ENCODE measurements around the gene AOX1. TPM values are rescaled to one million over a fixed set of nuclear protein-coding genes. Genes with fewer than 3 reads are reported as not detected.
A peak's percentile ranks its signal among the peaks of the same experiment; 100 is the strongest.
"Not testable (repeated sequence)": the region's sequence is repeated elsewhere in the genome, so short reads cannot be mapped to it uniquely, and the experiment has no call there.

The AOX1 gene
- total and polyA plus RNA-seq, 3 experiments from 2014 or later = 0.54 TPM; not detected in 2

DNA sequence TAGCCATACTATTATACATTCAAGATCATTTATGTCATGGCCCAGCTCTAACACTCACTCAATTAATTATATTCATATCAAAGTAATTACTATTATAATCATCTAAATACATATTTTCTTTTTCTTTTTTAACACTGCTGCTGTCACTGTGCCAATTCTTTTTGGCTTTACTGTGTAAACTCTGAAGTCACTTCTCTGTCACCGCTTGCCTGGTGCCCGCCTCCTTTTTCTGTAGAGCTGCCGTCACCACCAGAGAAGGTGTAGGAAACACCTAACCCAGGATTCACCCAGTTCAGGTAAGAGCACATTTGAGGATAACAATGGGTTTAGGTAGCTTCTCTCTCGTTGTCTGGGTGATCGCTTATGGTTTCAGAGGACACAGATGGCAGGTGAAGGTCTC lies 93.3 kb downstream of the AOX1 start:
- Histone ChIP-seq H3K27ac (ENCODE audit: low read depth, low read length) (no peak overlapping the region), H3K4me3 (ENCODE audit: low read length) (no peak overlapping the region), H3K4me1 (ENCODE audit: insufficient read depth, low read length) (no peaks in the 10 kb centered on the region), H3K9me3 (ENCODE audit: low read length) (no peaks in the 10 kb centered on the region), H3K36me3 (ENCODE audit: insufficient read depth, low read length) (no peaks in the 10 kb centered on the region), H3K27me3 (ENCODE audit: insufficient read depth, low read length, poor library complexity, severe bottlenecking) (no peaks in the 10 kb centered on the region)
- no peaks in the 10 kb centered on the region for H3K9me3 Mint-ChIP-seq
- DNase-seq = no peak
- H3K4me3 Mint-ChIP-seq = no peak overlapping the region
- H3K27me3 Mint-ChIP-seq = peaks cover 3 to 11% of the 10 kb centered on the region in 2 donors
- ChIA-PET POLR2A (no interaction called here), CTCF (no interaction called here)
- H3K27ac Mint-ChIP-seq = no peak overlapping the region
- H3K4me1 Mint-ChIP-seq = no peaks in the 10 kb centered on the region
- no peaks in the 10 kb centered on the region for H3K36me3 Mint-ChIP-seq

DNA sequence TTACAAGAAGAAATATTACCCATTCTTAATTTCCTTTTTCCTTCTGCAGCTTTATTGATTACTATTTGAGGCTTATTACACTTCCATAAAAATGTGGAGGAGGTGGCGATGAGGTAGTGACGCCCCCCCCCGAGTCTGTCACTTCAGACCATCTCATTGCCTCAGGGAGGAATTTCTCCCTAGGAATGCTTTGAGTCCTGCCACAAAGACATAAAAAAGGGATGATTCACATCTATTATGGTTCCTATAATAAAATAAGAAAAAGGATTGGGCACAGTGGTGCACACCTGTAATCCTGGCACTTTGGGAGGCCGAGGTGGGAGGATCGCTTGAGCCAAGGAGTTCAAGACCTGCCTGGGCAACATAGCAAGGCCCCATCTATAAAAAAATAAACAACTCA lies 93.7 kb downstream of the AOX1 start:
- POLR2A ChIA-PET = no interaction called here
- Histone ChIP-seq H3K36me3 (ENCODE audit: insufficient read depth, low read length) (no peaks in the 10 kb centered on the region), H3K27ac (ENCODE audit: low read depth, low read length) (no peak overlapping the region), H3K4me1 (ENCODE audit: insufficient read depth, low read length) (no peaks in the 10 kb centered on the region), H3K4me3 (ENCODE audit: low read length) (no peak overlapping the region), H3K9me3 (ENCODE audit: low read length) (no peaks in the 10 kb centered on the region), H3K27me3 (ENCODE audit: insufficient read depth, low read length, poor library complexity, severe bottlenecking) (no peaks in the 10 kb centered on the region)
- Mint-ChIP-seq H3K9me3 (no peaks in the 10 kb centered on the region), H3K36me3 (no peaks in the 10 kb centered on the region), H3K27ac (no peak overlapping the region), H3K27me3 (peaks cover 3 to 10% of the 10 kb centered on the region in 2 donors), H3K4me1 (no peaks in the 10 kb centered on the region), H3K4me3 (no peak overlapping the region)
- CTCF ChIA-PET = no interaction called here
- DNase-seq = no peak

GRCh38 chr2:200681697-200682096 lies 95.9 kb downstream of the AOX1 start:
- DNase-seq = no peak
- ChIA-PET POLR2A (no interaction called here), CTCF (no interaction called here)
- Mint-ChIP-seq H3K36me3 (peaks cover 0 to 4% (median 0%) of the 10 kb centered on the region in 3 donors), H3K4me1 (no peaks in the 10 kb centered on the region), H3K9me3 (no peaks in the 10 kb centered on the region), H3K27ac (no peak overlapping the region), H3K27me3 (peaks cover 3 to 12% of the 10 kb centered on the region in 2 donors), H3K4me3 (no peak overlapping the region)
- Histone ChIP-seq H3K9me3 (ENCODE audit: low read length) (no peaks in the 10 kb centered on the region), H3K27ac (ENCODE audit: low read depth, low read length) (no peak overlapping the region), H3K36me3 (ENCODE audit: insufficient read depth, low read length) (no peaks in the 10 kb centered on the region), H3K4me3 (ENCODE audit: low read length) (no peak overlapping the region), H3K4me1 (ENCODE audit: insufficient read depth, low read length) (no peaks in the 10 kb centered on the region), H3K27me3 (ENCODE audit: insufficient read depth, low read length, poor library complexity, severe bottlenecking) (no peaks in the 10 kb centered on the region)

GRCh38 chr2:200682407-200682806 lies 96.6 kb downstream of the AOX1 start:
- H3K4me1 Mint-ChIP-seq; CTCF ChIA-PET; DNase-seq; H3K27ac Mint-ChIP-seq; H3K27ac ChIP-seq (ENCODE audit: low read depth, low read length); H3K4me1 ChIP-seq (ENCODE audit: insufficient read depth, low read length); H3K9me3 ChIP-seq (ENCODE audit: low read length); H3K36me3 ChIP-seq (ENCODE audit: insufficient read depth, low read length); H3K27me3 ChIP-seq (ENCODE audit: insufficient read depth, low read length, poor library complexity, severe bottlenecking); H3K36me3 Mint-ChIP-seq; H3K4me3 ChIP-seq (ENCODE audit: low read length); H3K9me3 Mint-ChIP-seq; POLR2A ChIA-PET; H3K4me3 Mint-ChIP-seq: not testable (repeated sequence)
- H3K27me3 Mint-ChIP-seq = peaks cover 3 to 14% of the 10 kb centered on the region in 2 donors

- no peak for DNase-seq
- Mint-ChIP-seq H3K27me3 (peaks cover 0 to 17% of the 10 kb centered on the region in 2 donors), H3K4me3 (no peak overlapping the region), H3K4me1 (no peaks in the 10 kb centered on the region), H3K27ac (no peak overlapping the region), H3K9me3 (no peaks in the 10 kb centered on the region), H3K36me3 (peaks cover 0 to 4% (median 0%) of the 10 kb centered on the region in 3 donors)
- ChIA-PET CTCF (no interaction called here), POLR2A (no interaction called here)
- no peaks in the 10 kb centered on the region for H3K36me3 ChIP-seq (ENCODE audit: insufficient read depth, low read length)
- no peaks in the 10 kb centered on the region for H3K27me3 ChIP-seq (ENCODE audit: insufficient read depth, low read length, poor library complexity, severe bottlenecking)
- H3K9me3 ChIP-seq (ENCODE audit: low read length) = no peaks in the 10 kb centered on the region
- no peaks in the 10 kb centered on the region for H3K4me1 ChIP-seq (ENCODE audit: insufficient read depth, low read length)
- no peak overlapping the region for H3K27ac ChIP-seq (ENCODE audit: low read depth, low read length)
- no peak overlapping the region for H3K4me3 ChIP-seq (ENCODE audit: low read length)
Measured at GRCh38 chr2:200687922-200688920, 102.4 kb downstream of the AOX1 start.

- no peaks in the 10 kb centered on the region for H3K4me1 Mint-ChIP-seq
- no peak overlapping the region for H3K27ac Mint-ChIP-seq
- Histone ChIP-seq H3K36me3 (ENCODE audit: insufficient read depth, low read length) (no peaks in the 10 kb centered on the region), H3K4me1 (ENCODE audit: insufficient read depth, low read length) (no peaks in the 10 kb centered on the region), H3K4me3 (ENCODE audit: low read length) (no peak overlapping the region), H3K27ac (ENCODE audit: low read depth, low read length) (no peak overlapping the region), H3K9me3 (ENCODE audit: low read length) (no peaks in the 10 kb centered on the region), H3K27me3 (ENCODE audit: insufficient read depth, low read length, poor library complexity, severe bottlenecking) (no peaks in the 10 kb centered on the region)
- no peak overlapping the region for H3K4me3 Mint-ChIP-seq
- H3K27me3 Mint-ChIP-seq = peaks cover under 1 to 17% of the 10 kb centered on the region in 2 donors
- CTCF ChIA-PET = no interaction called here
- peaks cover 0 to 4% (median 0%) of the 10 kb centered on the region in 3 donors for H3K36me3 Mint-ChIP-seq
- DNase-seq = no peak
- no peaks in the 10 kb centered on the region for H3K9me3 Mint-ChIP-seq
- POLR2A ChIA-PET = no interaction called here
Measured at GRCh38 chr2:200689115-200689514, 103.3 kb downstream of the AOX1 start.

DNA sequence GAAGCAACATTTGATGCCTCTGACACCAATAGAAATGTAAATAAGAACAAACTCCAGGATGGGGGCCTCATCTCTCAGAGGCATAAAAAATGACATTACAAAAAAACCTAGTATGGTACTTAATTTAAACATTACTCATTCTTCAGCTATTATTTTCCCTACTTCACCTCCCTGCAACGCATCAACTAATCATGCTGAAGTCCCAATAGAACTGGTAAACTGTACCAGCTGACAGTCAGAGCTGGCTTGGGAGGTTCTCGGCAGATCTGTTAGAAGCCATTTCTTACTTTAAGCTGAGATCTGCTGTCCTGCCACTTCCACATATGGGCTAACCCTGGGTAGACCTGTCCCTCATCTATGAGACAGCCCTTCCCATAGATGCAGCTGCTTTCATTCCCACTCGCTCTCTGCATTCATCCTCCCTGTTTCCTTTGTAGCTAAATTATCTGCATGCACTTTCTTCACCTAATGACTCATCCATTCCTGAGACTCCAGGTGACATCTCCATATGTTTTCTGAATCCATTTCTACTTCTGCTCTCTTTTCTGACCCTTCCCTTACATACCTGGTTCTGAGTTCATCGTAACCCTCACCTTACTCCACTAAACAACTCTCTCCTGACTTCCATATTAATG lies 108.1 kb downstream of the AOX1 start:
- no peak overlapping the region for H3K4me3 Mint-ChIP-seq
- DNase-seq = no peak
- Histone ChIP-seq H3K9me3 (ENCODE audit: low read length) (no peaks in the 10 kb centered on the region), H3K36me3 (ENCODE audit: insufficient read depth, low read length) (no peaks in the 10 kb centered on the region), H3K4me3 (ENCODE audit: low read length) (no peak overlapping the region), H3K27ac (ENCODE audit: low read depth, low read length) (no peak overlapping the region), H3K27me3 (ENCODE audit: insufficient read depth, low read length, poor library complexity, severe bottlenecking) (no peaks in the 10 kb centered on the region), H3K4me1 (ENCODE audit: insufficient read depth, low read length) (no peaks in the 10 kb centered on the region)
- ChIA-PET CTCF (no interaction called here), POLR2A (no interaction called here)
- no peak overlapping the region for H3K27ac Mint-ChIP-seq
- H3K27me3 Mint-ChIP-seq = peaks cover 6 to 8% of the 10 kb centered on the region in 2 donors
- no peaks in the 10 kb centered on the region for H3K9me3 Mint-ChIP-seq
- H3K4me1 Mint-ChIP-seq = no peaks in the 10 kb centered on the region
- H3K36me3 Mint-ChIP-seq = peaks cover 0 to 3% (median 0%) of the 10 kb centered on the region in 3 donors

GRCh38 chr2:200695191-200695590 lies 109.4 kb downstream of the AOX1 start:
- POLR2A ChIA-PET = no interaction called here

More at GRCh38 chr2:200695191-200695590, 109.4 kb downstream of the AOX1 start:
- Histone ChIP-seq H3K4me1 (ENCODE audit: insufficient read depth, low read length) (no peaks in the 10 kb centered on the region), H3K9me3 (ENCODE audit: low read length) (no peaks in the 10 kb centered on the region), H3K27ac (ENCODE audit: low read depth, low read length) (no peak overlapping the region), H3K36me3 (ENCODE audit: insufficient read depth, low read length) (no peaks in the 10 kb centered on the region), H3K4me3 (ENCODE audit: low read length) (no peak overlapping the region), H3K27me3 (ENCODE audit: insufficient read depth, low read length, poor library complexity, severe bottlenecking) (no peaks in the 10 kb centered on the region)
- Mint-ChIP-seq H3K9me3 (no peaks in the 10 kb centered on the region), H3K27ac (peak overlapping the region in 2 of 8 donors; percentile 18 to 56), H3K4me1 (no peaks in the 10 kb centered on the region), H3K4me3 (peak overlapping the region in 1 of 7 donors; percentile 50), H3K27me3 (peaks cover 6 to 8% of the 10 kb centered on the region in 2 donors), H3K36me3 (peaks cover 0 to 3% (median 0%) of the 10 kb centered on the region in 3 donors)
- DNase-seq = no peak
- CTCF ChIA-PET = interaction anchor here (0.6 kb wide), 1 partner anchor 145 kb away, joined by 3 read pairs; no protein-coding TSS in a partner anchor

Data from CD8-positive, alpha-beta memory T cell (primary cell).